HG02763 (cell line): ENCODE results near the gene LRP1B.

Experiments
- ATAC-seq: cut with Tn5 transposase; IDR thresholded peaks from one replicate; pipeline ENCODE4 v1.9.1; 2021; ENCODE audit warnings: mild to moderate bottlenecking, moderate library complexity; ENCODE audit not compliant: unreplicated experiment

Gene LRP1B

GRCh38 chr2:140869925-140870324, 1260.9 kb downstream of the LRP1B start:
- ATAC-seq, result no peak

- no peak for ATAC-seq
Observed at GRCh38 chr2:140869107-140869506, 1261.7 kb downstream of the LRP1B start.

GRCh38 chr2:140865837-140866236, 1265.0 kb downstream of the LRP1B start:
- ATAC-seq, result no peak

GRCh38 chr2:140863713-140864112, 1267.1 kb downstream of the LRP1B start:
- ATAC-seq, result no peak

GRCh38 chr2:140862181-140862580, 1268.6 kb downstream of the LRP1B start:
- no peak for ATAC-seq

DNA sequence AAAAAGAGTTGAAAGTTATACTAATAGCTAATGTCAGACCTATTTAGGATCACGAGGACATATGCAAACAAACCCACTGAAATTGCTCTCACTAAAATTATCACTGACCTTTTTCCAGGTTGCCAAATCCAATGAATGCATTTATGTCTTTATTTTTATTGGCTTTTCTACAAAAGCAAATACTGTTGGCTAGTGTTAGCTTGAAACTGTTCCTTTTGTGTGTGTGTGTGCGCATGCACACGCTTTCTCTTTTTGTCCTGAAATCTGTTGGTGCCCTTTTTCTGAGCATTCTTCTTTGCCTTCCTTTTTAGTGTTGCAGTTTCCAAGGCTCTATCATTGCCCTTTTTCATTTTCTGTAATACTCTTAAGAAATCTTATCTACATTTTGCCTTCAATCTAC, 1269.2 kb downstream of the LRP1B start:
- ATAC-seq, result no peak

- no peak for ATAC-seq
Observed at GRCh38 chr2:140855471-140855870, 1275.3 kb downstream of the LRP1B start.

DNA sequence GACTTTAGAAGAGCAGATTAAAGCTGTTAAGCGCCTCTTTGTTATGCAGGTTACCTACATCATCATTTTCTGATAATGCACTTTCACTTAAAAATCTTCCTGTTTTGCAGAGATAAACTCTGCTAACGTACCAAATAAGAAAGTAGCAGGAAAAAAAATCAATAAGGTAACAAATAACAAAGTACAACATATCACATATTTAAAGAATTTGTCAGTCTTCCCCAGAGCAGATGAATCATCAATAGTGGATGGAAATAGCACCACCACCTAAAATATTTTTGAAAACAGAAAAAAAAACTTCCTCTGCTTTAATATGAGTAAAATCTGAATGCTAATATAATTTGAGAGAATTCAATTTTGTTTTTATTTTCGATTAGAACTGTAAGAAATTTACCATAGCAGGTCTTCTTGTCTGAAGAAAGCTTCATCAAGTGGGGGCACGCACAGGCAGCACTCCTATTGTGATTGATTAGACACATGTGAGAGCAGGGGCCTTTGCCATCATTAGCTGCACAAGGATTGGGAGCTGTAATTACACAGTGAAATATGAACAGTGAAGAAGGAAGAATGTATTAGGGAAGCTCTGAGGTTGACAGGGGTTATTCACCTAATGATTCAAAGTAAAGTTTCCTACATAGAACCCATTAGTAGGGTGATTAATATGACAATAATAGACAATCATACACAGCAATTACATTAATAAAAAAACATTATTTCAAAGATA, 1279.4 kb downstream of the LRP1B start:
- ATAC-seq, result no peak

- no peak for ATAC-seq
Observed at GRCh38 chr2:140843186-140843585, 1287.6 kb downstream of the LRP1B start.

- no peak for ATAC-seq
Observed at GRCh38 chr2:140842110-140842509, 1288.7 kb downstream of the LRP1B start.

- ATAC-seq, result no peak
Observed at GRCh38 chr2:140841141-140841540, 1289.7 kb downstream of the LRP1B start.

DNA sequence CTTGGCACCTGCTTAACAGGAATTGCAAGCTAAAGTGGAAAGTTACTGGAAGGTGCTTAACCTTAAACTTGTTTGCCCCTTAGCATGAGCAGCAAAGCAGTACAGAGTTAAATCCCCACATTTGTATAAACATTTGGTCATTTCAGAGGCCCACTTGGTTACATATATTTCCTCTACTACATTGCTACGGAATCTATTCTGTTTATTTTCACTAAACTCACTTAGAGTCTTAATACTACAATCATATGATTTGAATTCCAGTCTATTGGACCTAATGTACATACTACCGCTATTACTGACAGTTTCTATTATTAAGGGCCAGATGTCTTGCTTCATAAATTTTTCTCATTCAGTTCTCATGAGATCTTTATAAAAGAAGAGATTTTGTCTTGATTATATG, 1294.0 kb downstream of the LRP1B start:
- no peak for ATAC-seq

DNA sequence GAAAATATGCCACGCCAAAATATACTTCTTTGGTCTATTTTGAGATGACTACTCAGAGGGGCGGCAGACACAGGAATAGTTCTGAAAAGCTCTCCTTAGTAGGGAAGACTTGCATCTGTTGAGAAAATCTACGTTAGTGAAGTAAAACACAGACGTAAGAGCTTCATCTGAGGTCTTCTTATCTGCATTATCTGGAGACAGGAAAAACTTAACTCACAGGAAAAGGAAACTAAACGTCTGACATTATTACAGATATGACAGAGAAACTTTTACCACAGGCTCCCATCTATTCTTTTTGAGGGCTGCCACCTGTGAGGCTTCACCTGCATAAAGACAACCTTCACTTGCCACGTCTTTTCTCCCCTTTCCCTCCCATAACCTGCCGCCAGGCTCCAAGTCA, 1295.7 kb downstream of the LRP1B start:
- no peak for ATAC-seq

GRCh38 chr2:140814141-140814540, 1316.7 kb downstream of the LRP1B start:
- ATAC-seq, result no peak

DNA sequence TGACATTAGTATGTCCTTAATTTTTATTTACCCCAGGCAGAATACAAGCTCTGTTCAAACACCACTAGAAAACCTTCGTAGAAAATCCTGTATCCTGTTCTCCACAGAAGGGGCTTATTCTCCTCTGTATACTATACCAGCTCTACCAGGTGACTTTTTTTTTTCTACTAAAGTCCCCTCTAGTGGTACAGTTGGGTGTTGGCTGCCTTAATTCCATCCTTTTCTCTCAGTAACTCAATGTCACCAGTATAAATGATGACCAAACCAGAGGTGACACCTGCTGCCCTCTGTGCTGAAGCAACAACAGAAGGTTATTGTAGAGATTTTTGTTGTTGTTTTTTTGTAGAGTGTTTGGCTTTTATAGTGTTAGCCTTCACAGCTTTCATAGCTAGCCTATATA, 1322.0 kb downstream of the LRP1B start:
- ATAC-seq, result no peak

DNA sequence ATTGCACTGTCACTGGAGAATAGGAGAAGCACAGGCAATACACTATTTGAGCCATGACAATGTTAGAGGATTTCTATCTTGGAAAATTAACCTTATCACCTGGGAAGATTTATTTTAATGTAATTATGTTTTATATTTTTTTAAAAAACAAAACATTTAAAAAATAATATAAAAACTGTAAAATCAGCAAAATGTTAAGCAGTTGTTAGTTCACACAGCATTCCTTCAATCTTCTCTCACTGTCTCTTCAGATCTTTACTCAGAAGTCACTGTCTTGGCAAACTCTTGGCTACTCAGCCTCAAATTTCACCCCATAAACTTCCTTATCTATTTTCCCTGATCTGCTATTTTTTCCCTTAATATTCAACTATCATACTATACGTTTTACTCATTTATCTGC, 1322.6 kb downstream of the LRP1B start:
- no peak for ATAC-seq

DNA sequence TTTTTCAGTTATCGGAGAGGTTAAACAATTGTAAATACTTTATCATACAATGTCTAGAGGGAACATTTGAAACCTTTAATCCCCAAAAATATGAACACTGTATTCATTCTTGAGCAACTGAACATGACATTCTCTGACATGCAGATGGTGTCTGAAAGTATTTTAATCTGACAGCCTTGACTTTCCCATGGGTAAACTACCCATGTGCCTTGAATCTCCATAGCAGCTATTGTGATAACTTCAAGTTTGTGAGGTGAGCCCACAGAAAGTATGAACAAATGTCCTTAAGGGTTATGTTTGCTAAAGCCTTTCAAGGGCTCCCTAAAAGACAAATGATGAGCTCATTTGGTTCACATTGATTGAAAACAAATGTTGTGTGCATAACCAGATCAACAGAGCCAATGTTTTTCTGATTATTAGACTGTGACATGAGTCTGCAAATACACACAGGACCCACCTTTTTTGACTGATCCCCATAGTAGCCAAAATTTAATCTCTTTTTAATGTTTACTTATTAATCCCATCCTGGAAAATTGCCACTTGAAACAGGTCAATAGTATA, 1326.0 kb downstream of the LRP1B start:
- no peak for ATAC-seq

DNA sequence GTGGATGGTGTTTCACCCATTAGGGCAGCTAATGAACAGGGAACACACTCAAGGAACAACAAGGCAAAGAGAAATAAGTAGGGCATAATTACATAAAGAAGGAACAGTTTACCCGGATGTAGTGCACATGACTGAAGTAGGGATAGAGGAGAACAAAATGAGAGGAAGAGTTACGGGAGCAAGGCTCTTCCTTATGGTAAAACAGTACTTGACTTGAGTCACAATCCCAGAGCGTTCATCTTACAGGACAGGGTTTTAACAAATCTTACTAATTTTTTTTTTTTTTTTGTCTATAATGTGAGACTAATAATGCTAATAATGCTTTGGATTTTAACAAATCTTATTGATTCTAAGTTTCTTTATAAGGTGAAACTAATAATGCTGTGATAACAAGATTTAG, 1329.5 kb downstream of the LRP1B start:
- ATAC-seq, result no peak

GRCh38 chr2:140797718-140798117, 1333.1 kb downstream of the LRP1B start:
- ATAC-seq, result peak; percentile 97

GRCh38 chr2:140791802-140792201, 1339.0 kb downstream of the LRP1B start:
- ATAC-seq, result no peak

- no peak for ATAC-seq
Observed at GRCh38 chr2:140786585-140786984, 1344.2 kb downstream of the LRP1B start.

- ATAC-seq, result no peak
Observed at GRCh38 chr2:140775411-140775810, 1355.4 kb downstream of the LRP1B start.

DNA sequence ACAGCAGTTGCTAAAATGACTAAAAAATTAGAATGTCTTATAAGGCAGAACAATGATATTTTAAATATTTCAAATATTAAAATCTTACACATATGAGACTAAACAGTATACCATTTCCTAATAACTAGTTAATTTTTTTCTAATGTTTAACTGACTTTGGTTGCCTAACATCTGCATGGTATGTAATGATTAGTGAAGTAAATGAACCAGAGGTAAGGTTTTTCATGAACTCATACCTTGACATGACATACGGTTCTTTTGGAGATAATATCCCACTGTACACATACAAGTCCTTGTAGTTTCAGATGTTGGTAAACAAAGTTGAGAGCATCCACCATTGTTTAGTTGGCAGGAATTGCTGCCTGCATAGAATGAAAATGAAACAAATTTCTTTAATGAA, 1360.2 kb downstream of the LRP1B start:
- no peak for ATAC-seq
